T-helper 9 cell (primary cell): Measurements from ENCODE around the gene COTL1.
"Not testable (repeated sequence)": the region's sequence is repeated elsewhere in the genome, so short reads cannot be mapped to it uniquely, and the experiment has no call there.

Source experiments
- DNase-seq: peaks from one replicate; pipeline ENCODE4 v3.0.0-alpha.2; 2020

The COTL1 gene

GRCh38 chr16:84643180-84643583 is 25.3 kb upstream of the COTL1 start:
- DNase-seq: no peak

- no peak for DNase-seq
These were observed 23.9 kb upstream of the COTL1 start for GRCh38 chr16:84641643-84642358.

DNA sequence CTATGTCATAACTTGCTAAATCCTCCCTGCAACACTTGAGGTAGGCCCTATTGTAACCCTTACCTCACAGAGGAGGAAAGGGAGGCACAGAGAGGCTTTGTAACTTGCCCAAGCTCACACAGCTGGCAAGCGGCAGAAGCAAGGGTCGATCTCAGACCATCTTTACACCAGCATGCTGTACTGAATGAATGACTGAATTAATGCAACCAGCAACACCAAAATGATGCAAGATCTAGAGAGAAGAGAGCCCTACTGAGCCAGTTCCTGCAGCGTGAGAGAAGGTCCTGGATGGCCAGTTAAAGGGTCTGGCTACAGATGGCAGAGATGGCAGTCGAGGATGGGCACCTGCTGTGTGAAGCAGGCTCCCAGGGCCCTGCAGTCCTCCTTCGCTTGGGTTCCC is 22.3 kb upstream of the COTL1 start:
- no peak for DNase-seq

DNA sequence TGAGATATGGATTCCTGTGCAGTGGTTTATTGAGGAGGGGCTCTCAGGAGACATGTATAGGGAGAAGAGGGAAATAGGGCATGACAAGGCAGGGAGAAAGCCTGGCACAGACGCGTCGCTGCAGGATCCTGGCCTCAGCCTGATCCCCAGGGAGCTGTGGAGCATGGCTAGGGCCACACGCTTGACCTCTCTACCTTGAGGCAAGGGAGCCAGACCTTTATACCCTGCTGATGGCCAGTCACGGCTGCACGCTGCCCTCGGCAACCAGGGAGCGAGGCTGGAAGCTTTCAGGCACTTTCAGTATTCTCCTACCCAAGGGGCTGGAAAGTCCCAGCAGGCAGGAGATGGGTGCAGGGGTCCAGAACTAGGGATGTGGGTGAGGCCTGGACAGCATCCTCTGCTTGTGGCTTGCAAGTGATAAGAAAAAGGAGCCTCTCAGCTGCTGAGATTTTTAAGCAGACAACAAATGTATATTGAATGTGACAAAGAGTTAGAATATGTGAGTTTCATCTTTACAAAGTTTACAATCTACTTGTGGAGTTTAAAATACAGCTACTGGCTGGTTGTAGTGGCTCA is 20.4 kb upstream of the COTL1 start:
- DNase-seq: no peak

- DNase-seq: no peak
These were observed 19.8 kb upstream of the COTL1 start for GRCh38 chr16:84637709-84638108.

DNA sequence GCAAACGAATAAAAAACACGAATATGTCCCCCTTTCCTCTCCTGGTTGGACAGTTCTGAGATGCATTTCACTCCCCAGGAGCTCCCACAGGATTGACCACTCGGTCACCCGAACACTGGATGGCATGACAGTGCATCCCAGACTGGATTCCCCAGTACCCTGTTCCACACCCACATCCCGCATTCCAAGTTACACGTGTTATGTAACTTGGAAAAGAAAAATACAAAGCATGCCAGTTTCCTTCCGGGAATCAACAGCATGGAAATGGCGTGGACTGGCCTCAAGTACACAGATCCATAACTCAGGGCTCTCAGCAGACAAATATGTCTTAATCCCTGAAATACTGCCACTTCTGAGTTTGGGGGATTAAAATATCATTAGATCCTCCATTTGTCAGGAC is 17.8 kb upstream of the COTL1 start:
- DNase-seq: no peak

DNA sequence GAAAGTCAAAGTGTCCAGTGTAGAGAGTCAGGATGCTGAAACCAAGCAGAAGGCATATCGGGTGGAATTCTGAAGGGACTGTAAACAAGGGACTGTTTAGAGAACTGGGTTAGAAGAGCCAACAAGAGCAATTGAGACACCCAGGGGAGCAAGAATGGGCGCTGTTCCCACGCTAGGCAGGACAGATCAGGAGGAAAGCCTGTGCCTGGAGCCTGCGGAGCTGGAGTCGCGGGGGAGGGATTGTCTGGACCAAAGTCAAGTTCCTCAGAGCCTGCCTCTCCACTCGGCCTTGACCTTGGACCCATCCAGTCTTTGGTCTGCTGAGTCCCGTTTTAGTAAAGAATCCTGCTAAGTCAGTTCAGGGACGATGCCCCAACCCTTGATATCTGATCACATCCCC is 15.7 kb upstream of the COTL1 start:
- no peak for DNase-seq

- not testable (repeated sequence) for DNase-seq
These were observed 15.0 kb upstream of the COTL1 start for GRCh38 chr16:84632862-84633261.

DNA sequence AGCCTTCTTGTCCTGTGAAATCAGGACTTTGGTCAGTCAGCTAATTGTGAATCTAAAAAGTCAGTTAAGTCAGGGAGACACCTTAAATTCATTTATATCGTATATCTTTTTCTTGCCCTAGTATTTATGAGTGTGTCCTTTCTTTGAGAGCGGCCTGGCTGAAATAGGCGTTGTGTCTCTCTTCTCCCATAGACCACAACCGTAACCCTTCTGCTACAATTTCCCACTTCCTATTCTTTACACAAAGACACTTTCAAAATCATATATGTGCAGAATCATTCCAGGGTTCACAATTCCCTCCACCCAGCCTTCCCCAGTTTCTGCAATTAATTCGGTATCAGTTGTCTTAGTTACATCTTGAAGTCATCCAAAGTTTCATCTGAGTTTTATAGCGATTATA is 14.0 kb upstream of the COTL1 start:
- DNase-seq: no peak

- DNase-seq: no peak
These were observed 13.2 kb upstream of the COTL1 start for GRCh38 chr16:84631153-84631466.

DNA sequence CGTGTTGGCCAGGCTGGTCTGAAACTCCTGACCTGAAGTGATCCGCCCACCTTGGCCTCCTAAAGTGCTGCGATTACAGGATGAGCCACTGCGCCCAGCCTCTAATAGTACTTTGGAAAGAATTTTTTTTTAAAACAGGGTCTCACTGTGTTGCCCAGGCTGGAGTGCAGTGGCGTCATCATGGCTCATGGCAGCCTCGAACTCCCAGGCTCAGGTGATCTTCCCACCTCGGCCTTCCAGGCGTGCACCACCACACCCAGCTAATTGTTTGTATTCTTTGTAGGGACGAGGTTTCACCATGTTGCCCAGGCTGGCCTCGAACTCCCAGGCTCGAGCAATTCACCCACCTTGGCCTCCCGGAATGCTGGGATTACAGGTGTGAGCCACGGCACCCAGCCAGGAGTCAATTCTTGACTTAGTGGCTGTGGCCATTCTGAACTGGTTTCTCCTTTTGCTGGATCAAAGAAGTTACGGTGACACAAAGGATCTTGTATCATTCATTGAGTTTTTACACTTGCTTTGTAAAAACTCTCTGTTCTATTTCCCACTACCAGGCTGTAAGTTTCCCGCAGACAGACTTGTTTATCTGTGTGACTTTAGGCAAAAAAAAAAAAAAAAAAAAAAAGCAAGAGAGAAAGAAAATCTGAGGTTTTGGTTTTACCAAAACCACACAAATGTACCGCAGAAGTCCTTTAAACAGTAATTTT is 12.7 kb upstream of the COTL1 start:
- no peak for DNase-seq

DNA sequence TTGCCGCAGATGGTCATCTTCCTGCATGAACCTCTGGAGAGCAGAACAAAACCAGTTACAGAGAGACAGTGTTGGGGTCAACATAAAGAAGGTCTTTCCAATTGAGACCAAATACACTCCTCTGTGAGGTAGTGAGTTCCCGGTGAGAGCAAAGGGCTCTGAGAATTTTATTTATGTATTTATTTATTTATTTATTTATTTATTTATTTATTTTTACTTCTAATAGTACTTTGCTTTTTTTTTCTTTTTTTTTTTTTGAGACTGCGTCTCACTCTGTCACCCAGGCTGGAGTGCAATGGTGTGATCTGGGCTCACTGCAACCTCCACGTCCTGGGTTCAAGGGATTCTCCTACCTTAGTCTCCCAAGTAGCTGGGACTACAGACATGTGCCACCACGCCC is 12.1 kb upstream of the COTL1 start:
- DNase-seq: no peak

DNA sequence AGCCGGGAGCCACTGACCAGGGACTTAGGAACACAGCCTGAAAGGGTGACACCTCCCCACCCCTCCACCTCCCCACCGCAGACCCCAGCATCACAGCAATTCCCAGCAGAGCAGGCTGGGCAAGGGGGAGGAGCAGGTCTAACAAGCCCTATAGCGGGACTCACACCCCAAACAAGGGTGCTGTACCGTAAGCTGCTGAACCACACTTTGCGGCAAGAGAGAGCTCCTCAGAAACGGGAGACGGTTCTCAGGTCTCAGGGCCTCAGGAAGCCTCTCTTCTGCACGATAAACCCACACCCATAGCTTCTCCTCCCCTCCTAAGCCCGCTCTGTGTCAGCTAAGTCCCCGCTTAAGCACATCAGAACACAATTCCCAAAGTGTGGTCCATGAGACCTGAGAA is 11.7 kb upstream of the COTL1 start:
- no peak for DNase-seq

GRCh38 chr16:84628226-84628731 is 10.4 kb upstream of the COTL1 start:
- no peak for DNase-seq

DNA sequence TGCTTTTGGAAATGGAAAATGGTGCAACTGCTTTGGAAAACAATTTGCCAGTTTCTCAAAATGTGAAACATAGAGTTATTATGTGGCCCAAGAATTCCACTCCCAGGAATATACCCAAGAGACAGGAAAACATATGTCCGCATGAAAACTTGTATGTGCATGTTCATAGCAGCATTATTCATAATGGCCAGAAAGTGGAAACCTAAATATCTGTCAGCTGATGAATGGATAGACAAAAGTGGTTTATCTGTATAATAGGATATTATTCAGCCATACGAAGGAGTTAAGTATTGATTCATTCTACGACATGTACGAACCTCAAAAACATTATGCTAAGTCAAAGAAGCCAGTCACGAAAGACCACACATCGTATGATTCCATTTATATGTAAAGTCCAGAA is 7.7 kb upstream of the COTL1 start:
- DNase-seq: no peak

- not testable (repeated sequence) for DNase-seq
These were observed 3.0 kb upstream of the COTL1 start for GRCh38 chr16:84620913-84621312.

DNA sequence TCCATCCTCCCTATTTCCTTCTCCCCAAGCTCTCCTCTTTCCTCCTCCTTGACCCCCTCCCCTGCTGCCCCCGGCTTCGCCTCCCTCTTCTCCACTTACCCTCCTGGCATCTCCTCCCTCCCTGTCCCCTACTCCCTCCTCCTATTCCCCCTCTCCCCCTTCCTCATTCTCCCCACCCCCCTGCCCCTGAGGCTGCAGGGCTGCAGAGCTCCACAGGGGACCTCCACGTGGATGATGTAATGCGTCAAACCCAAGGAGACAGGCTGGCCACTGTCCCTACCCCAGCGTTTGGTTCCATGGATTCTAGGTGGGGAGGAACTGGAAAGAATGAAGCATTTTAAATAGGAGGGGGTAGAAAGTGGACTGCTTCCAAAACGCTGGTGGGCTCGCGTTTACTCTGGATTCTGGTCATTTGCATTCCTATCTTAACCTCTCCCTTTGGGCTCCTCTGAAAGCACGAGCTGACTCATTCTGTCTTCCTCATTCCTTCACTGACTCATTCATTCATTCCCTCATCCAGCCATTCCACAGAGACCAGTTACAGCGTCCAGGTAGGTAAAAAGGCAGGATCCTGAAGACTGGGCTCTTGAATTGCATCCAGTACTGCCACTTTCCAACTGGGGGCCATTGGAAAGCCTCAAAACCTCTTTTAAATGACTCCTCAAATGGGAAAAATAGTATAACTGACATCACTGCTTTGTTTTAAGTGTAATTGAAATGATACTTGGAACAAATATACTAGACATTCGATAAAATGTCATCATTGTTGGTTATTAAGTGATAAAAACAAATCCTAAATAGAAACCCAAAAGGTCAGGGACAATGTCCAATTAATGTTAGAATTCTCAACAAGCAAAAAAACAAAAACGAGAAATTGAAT is 943 bp upstream of the COTL1 start:
- no peak for DNase-seq

DNA sequence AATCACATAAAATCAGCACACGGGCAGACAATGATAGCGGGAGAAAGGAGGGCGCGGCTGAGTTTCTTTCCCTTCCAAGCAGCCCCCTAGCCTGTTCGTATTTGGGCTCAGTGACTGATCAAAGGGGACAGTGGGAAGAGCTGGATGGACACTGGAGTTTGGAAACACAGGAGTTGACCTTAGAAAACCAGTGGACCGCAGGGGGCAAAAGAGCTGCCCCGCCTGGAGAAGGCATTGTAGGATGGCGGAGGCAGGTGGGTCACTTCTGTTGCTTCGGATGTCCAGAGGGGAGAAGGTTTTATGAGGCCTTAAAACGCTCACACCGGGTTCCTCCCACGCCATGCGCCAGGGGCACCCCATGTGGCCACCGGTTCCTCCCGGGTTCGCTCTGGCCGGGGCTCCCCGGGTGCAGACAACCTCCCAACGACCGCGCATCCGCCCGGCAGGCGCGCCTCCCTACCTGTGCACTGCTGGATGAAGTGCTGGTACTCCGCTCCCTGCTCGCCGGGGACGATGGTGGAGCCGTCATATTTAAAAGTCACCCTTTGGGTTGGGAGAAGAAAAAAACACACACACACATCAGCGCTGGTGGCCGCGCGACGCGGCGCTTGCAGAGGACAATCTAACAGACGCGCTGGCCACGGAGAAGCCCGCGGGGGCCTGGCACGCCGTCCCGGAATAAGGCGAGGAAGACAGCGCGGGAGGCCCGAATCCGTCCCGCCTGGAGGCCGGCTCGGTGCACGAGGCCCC is 662 bp downstream of the COTL1 start:
- DNase-seq: peak; percentile 33

GRCh38 chr16:84616515-84616914 is 1.4 kb downstream of the COTL1 start:
- DNase-seq: no peak

GRCh38 chr16:84614968-84615813 is 2.7 kb downstream of the COTL1 start:
- no peak for DNase-seq

GRCh38 chr16:84614623-84614967 is 3.3 kb downstream of the COTL1 start:
- no peak for DNase-seq

DNA sequence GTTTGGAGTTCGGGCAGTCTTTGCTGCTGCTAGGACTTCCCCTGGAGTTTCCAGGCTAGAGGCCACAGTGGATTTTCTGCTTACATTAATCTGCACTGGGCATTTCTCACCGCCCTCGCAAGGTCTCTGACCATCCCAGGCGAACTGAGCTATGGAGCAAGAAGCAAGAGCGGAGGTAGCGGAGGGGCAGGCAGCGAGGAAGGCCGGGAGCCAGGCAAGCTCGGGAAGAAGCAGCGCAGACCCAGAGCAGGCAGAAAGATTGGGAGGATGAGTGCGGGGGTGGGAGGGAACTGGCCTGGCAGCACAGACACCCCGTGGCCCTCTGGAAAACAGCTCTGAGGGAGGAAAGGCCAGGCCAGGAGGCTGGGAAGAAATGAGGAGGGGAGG is 3.8 kb downstream of the COTL1 start:
- DNase-seq: no peak
